Ovary (tissue), 3 donors: ENCODE data around the gene ACVR1B.

ENCODE experiments used
- CTCF ChIP-seq, 3 donors: fragments of 450-650 bp in 2 of 3; fragments of 200-600 bp in 1 of 3; IDR thresholded peaks; one replicate each; pipeline versions ENCODE4 v1.5.1 to v1.8.0; 2016 to 2022; ENCODE audit warnings: antibody characterized with exemption in 3 of 3, mild to moderate bottlenecking in 1 of 3
- EP300 ChIP-seq: sonication (generic); formaldehyde crosslinking; IDR thresholded peaks from one replicate; pipeline ENCODE4 v1.6.1; 2017; ENCODE audit warnings: antibody characterized with exemption
- POLR2A ChIP-seq: fragments of 450-650 bp; IDR thresholded peaks from one replicate; pipeline ENCODE4 v1.6.1; 2017; ENCODE audit warnings: antibody characterized with exemption, mild to moderate bottlenecking, moderate library complexity
- donor health status: DM: no; HTN: no; CAD: no.

- no peak for TF ChIP-seq CTCF (IDR thresholded peaks at IDR 0.05)
- no peak for TF ChIP-seq POLR2A
- TF ChIP-seq EP300, result no peak
Measured at GRCh38 chr12:51959921-51960320, 8.4 kb downstream of the ACVR1B start.
